Measurements from ENCODE around the gene DNAH1. TPM values are rescaled to one million over a fixed set of nuclear protein-coding genes. Genes with fewer than 3 reads are reported as not detected.

DNAH1 gene
- total and polyA plus RNA-seq, 2 of the 4 experiments (the other 2 are of a cell fraction), result 2.0 to 4.0 TPM

DNA sequence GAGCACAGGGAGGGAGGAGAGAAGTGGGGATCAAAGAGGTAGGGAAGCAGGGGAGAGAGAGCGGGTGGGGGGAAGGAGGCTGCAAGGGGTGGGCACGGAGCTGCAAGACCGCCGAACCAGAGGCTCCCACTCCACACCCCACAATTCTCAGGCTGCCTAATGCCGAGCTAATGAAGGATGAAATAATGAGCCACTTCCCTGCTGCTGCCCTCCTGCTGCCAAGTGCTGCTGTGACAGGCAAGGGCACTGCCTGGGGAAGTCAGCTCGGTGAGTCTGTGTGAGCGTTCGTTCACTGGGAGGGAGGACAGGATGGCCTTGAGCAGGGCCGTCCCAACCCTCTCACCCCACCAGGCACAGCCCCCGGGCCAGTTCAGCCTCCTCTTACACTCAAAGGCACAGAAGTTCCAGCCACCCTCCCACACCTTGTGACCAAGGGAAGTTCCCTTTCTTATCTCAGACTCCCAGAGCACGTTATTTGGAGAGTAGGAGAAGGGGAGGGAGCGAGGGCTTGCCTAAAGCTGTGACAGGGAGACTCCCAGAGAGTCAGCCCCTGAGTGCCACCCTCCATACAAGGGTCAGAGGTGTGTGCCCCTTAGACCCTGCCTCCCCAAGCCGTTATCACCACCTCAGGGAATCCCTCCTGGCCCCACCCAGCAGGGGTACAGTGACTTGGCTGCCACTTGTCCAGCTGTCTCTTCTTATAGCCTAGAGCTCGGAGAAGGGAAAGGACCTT lies 16.1 kb upstream of the DNAH1 start:
- ChIA-PET CTCF (interaction anchor here (0.9 kb wide), 1 partner anchor 79 kb away, joined by 3 read pairs; no protein-coding TSS in a partner anchor), POLR2A (ENCODE audit: unreplicated experiment) (interaction anchor here (0.5 kb wide), 1 partner anchor 332 kb away, joined by 8 read pairs; no protein-coding TSS in a partner anchor)
- intact Hi-C loops (cut with micrococcal nuclease), result no loop called here
- TF ChIP-seq CEBPB (IDR thresholded peaks at IDR 0.05; ENCODE audit: low read depth, low read length), result no peak
- TF ChIP-seq BHLHE40 (IDR thresholded peaks at IDR 0.05; ENCODE audit: low read depth, low read length), result 0 out of 2 replicates have a peak, but pooled peaks have one; percentile 14
- peak overlapping the region; percentile 63 for H2AK5ac ChIP-seq (ENCODE audit: low read depth, low read length)
- H3K79me1 ChIP-seq (ENCODE audit: low read depth in 1 of 2, low read length in 2 of 2), result no peaks in the 10 kb centered on the region
- peak overlapping the region; percentile 49 for H2AK9ac ChIP-seq (replicated peaks; ENCODE audit: low read depth, low read length, poor library complexity)
- 0 out of 2 replicates have a peak overlapping the region, but pooled peaks have one; percentile 17 for H3K9ac ChIP-seq (ENCODE audit: low read depth, low read length)
- H2BK120ac ChIP-seq (ENCODE audit: low read depth, low read length), result peak overlapping the region; percentile 28; the same call in 1 of the 2 replicates
- BruUV-seq (replicated peaks), result no TSS peak
- H4K20me1 ChIP-seq (ENCODE audit: insufficient read depth, low read length), result no peaks in the 10 kb centered on the region; the same call in 1 of the 2 replicates
- H3K4me2 ChIP-seq (ENCODE audit: low read depth, low read length), result no peak overlapping the region
- H3K18ac ChIP-seq (ENCODE audit: low read depth, low read length), result no peak overlapping the region
- H3K9me1 ChIP-seq (ENCODE audit: insufficient read depth, low read length), result peaks cover 4% of the 10 kb centered on the region
- in situ Hi-C loops (cut with MboI; ENCODE audit: low sequenced_read_pairs), result no loop called here
- peak overlapping the region; percentile 14; the same call in 1 of the 2 replicates for H3K27ac ChIP-seq (ENCODE audit: insufficient read depth, low read length)
- H4K91ac ChIP-seq (ENCODE audit: insufficient read depth, low read depth, low read length), result peak overlapping the region; percentile 35
- WGBS, 2 experiments (ENCODE audit: extremely low coverage in 2 of 2, insufficient read length in 1 of 2), result no CpG with 5 or more reads among the region's 14 CpGs
- H2BK5ac ChIP-seq (ENCODE audit: low read depth, low read length, poor library complexity, severe bottlenecking), result no peak overlapping the region
- peak; percentile 34 for DNase-seq
- H2AFZ ChIP-seq (replicated peaks; ENCODE audit: low read length, poor library complexity), result no peak overlapping the region
- no peak overlapping the region; the same call in 2 of the 3 replicates for H2BK15ac ChIP-seq (ENCODE audit: low read depth, low read length)
- peak; percentile 60 for ATAC-seq (ENCODE audit: low read depth)
- no peak overlapping the region for H3K4me3 ChIP-seq (ENCODE audit: insufficient read depth, low read depth, low read length)
- H4K5ac ChIP-seq (ENCODE audit: low read depth, low read length), result no peak overlapping the region
- H3K36me3 ChIP-seq (ENCODE audit: control insufficient read depth, insufficient read depth, low read length), result no peaks in the 10 kb centered on the region
- H3K14ac ChIP-seq (replicated peaks; ENCODE audit: low read depth, low read length), result peak overlapping the region; percentile 34
- H3K4ac ChIP-seq (ENCODE audit: low read depth, low read length), result peak overlapping the region; percentile 36
- no peak overlapping the region for H3K23ac ChIP-seq (ENCODE audit: low read depth, low read length)
- peak overlapping the region; percentile 12 to 26; a peak in 1 of 4 replicates for H4K8ac ChIP-seq (ENCODE audit: low read depth in 2 of 2, low read length in 2 of 2)
- H3K4me1 ChIP-seq (ENCODE audit: control insufficient read depth, insufficient read depth, low read length), result peaks cover 11% of the 10 kb centered on the region
- no peak overlapping the region for H2BK20ac ChIP-seq (ENCODE audit: low read depth, low read length)
- dilution Hi-C loops (cut with HindIII; ENCODE audit: low sequenced_read_pairs, unreplicated experiment), result no loop called here
- H3K9me3 ChIP-seq (ENCODE audit: control insufficient read depth, insufficient read depth, low read length), result no peaks in the 10 kb centered on the region
- no peak overlapping the region for H3K56ac ChIP-seq (ENCODE audit: extremely low read depth, insufficient read depth, low read length)
- H3K27me3 ChIP-seq (ENCODE audit: control insufficient read depth, insufficient read depth, low read length), result no peaks in the 10 kb centered on the region; the same call in 1 of the 2 replicates
